ENCODE measurements around the gene KAZN. TPM values are rescaled to one million over a fixed set of nuclear protein-coding genes. Genes with fewer than 3 reads are reported as not detected.

The KAZN gene
- total RNA-seq, 1 donor from 2014 or later, result 33.5 TPM

GRCh38 chr1:14786681-14787080 lies 188.2 kb downstream of the KAZN start:
- DNase-seq (no peak), ATAC-seq (no peak)
- Histone ChIP-seq H3K27me3 (no peaks in the 10 kb centered on the region), H3K27ac (no peak overlapping the region), H3K4me1 (no peaks in the 10 kb centered on the region), H3K9me3 (no peaks in the 10 kb centered on the region), H3K36me3 (no peaks in the 10 kb centered on the region), H3K4me3 (no peak overlapping the region)
- intact Hi-C loops (cut with DNase I), result loop anchor here (10.0 kb wide), 1 partner anchor 258 kb away; no protein-coding TSS in a partner anchor
- no peak for TF ChIP-seq CTCF (IDR thresholded peaks at IDR 0.05)

GRCh38 chr1:14787604-14788003 lies 189.1 kb downstream of the KAZN start:
- no peak for ATAC-seq
- intact Hi-C loops (cut with DNase I), result loop anchor here (10.0 kb wide), 1 partner anchor 257 kb away; no protein-coding TSS in a partner anchor
- H3K27ac ChIP-seq, result no peak overlapping the region
- TF ChIP-seq CTCF (IDR thresholded peaks at IDR 0.05), result no peak
- no peaks in the 10 kb centered on the region for H3K27me3 ChIP-seq
- no peaks in the 10 kb centered on the region for H3K36me3 ChIP-seq
- DNase-seq, result no peak
- H3K4me3 ChIP-seq, result no peak overlapping the region
- no peaks in the 10 kb centered on the region for H3K9me3 ChIP-seq
- no peaks in the 10 kb centered on the region for H3K4me1 ChIP-seq

- no peak for TF ChIP-seq CTCF (IDR thresholded peaks at IDR 0.05)
- ATAC-seq (no peak), DNase-seq (no peak)
- Histone ChIP-seq H3K4me1 (no peaks in the 10 kb centered on the region), H3K27me3 (no peaks in the 10 kb centered on the region), H3K4me3 (no peak overlapping the region), H3K36me3 (no peaks in the 10 kb centered on the region), H3K27ac (no peak overlapping the region), H3K9me3 (no peaks in the 10 kb centered on the region)
- intact Hi-C loops (cut with DNase I), result loop anchor here (10.0 kb wide), 1 partner anchor 257 kb away; no protein-coding TSS in a partner anchor
These were observed 189.6 kb downstream of the KAZN start for GRCh38 chr1:14788080-14788479.

- no peaks in the 10 kb centered on the region for H3K9me3 ChIP-seq
- TF ChIP-seq CTCF (IDR thresholded peaks at IDR 0.05), result no peak
- H3K27me3 ChIP-seq, result no peaks in the 10 kb centered on the region
- no peak for DNase-seq
- H3K36me3 ChIP-seq, result no peaks in the 10 kb centered on the region
- no peaks in the 10 kb centered on the region for H3K4me1 ChIP-seq
- H3K27ac ChIP-seq, result no peak overlapping the region
- intact Hi-C loops (cut with DNase I), result no loop called here
- no peak for ATAC-seq
- no peak overlapping the region for H3K4me3 ChIP-seq
These were observed 192.5 kb downstream of the KAZN start for GRCh38 chr1:14790982-14791381.

- no peak for TF ChIP-seq CTCF (IDR thresholded peaks at IDR 0.05)
- H3K27me3 ChIP-seq, result no peaks in the 10 kb centered on the region
- intact Hi-C loops (cut with DNase I), result no loop called here
- H3K36me3 ChIP-seq, result no peaks in the 10 kb centered on the region
- no peaks in the 10 kb centered on the region for H3K4me1 ChIP-seq
- H3K27ac ChIP-seq, result no peak overlapping the region
- no peak overlapping the region for H3K4me3 ChIP-seq
- DNase-seq, result no peak
- no peak for ATAC-seq
- H3K9me3 ChIP-seq, result no peaks in the 10 kb centered on the region
These were observed 193.2 kb downstream of the KAZN start for GRCh38 chr1:14791654-14792053.

Measured in upper lobe of right lung (tissue), 1 donor.